ENCODE data around the gene TMIE. TPM values are rescaled to one million over a fixed set of nuclear protein-coding genes. Genes with fewer than 3 reads are reported as not detected.

Gene TMIE
- total and polyA plus RNA-seq, 10 of the 15 experiments (the other 5 are each of a cell fraction or from before 2014, with no cell fraction given), result not detected

- Histone ChIP-seq H3K9me3 (replicated peaks; ENCODE audit: control insufficient read depth, insufficient read depth, low read length) (no peaks in the 10 kb centered on the region), H3K27me3 (replicated peaks in 1 of 2; ENCODE audit: control insufficient read depth in 2 of 2, insufficient read depth in 2 of 2, low read length in 1 of 2) (peaks cover 0 to 3% of the 10 kb centered on the region in 2 experiments; a peak in 3 of 4 replicates), H3K9ac (ENCODE audit: control insufficient read depth, insufficient read depth, low read length) (no peak overlapping the region), H3K27ac (ENCODE audit: control insufficient read depth, insufficient read depth) (no peak overlapping the region), H3K36me3 (ENCODE audit: control insufficient read depth in 2 of 2, insufficient read depth in 2 of 2, low read length in 1 of 2) (no peaks in the 10 kb centered on the region), H4K20me1 (ENCODE audit: control insufficient read depth, insufficient read depth) (no peaks in the 10 kb centered on the region; the same call in 1 of the 2 replicates), H2AFZ (ENCODE audit: control insufficient read depth, low read depth, low read length) (no peak overlapping the region), H3K4me2 (ENCODE audit: control insufficient read depth, insufficient read depth) (no peak overlapping the region), H3K4me3 (no peak overlapping the region), H3K4me1 (ENCODE audit: control insufficient read depth, insufficient read depth, low read length) (no peaks in the 10 kb centered on the region), H3K79me2 (ENCODE audit: control insufficient read depth, insufficient read depth, low read length) (no peaks in the 10 kb centered on the region)
- TF ChIP-seq ZNF217 (IDR thresholded peaks at IDR 0.05), result no peak
- no peak for TF ChIP-seq GABPA (IDR thresholded peaks at IDR 0.05; ENCODE audit: low read depth)
- no peak for TF ChIP-seq EP300 (IDR thresholded peaks at IDR 0.05; ENCODE audit: borderline replicate concordance in 1 of 2, control insufficient read depth in 1 of 2, low read depth in 2 of 2, low read length in 2 of 2)
- no peak for TF ChIP-seq JUNB (IDR thresholded peaks at IDR 0.05)
- TF ChIP-seq CBX3 (IDR thresholded peaks at IDR 0.05; ENCODE audit: borderline replicate concordance, low read depth), result no peak
- in situ Hi-C loops (cut with MboI), result no loop called here
- SMC1A ChIA-PET (ENCODE audit: uncharacterized antibody, unreplicated experiment), result no interaction called here
- WGBS (ENCODE audit: insufficient coverage, insufficient replicate concordance, low lambda C conversion rate, missing lambda C conversion rate), result 54% methylated on average over 7 of the region's 7 CpGs
- CTCF ChIA-PET, result interaction anchor here (0.5 to 0.9 kb wide), 2 partner anchors 8 to 13 kb away, joined by 3 read pairs; no protein-coding TSS in a partner anchor
- POLR2A ChIA-PET, result no interaction called here
- intact Hi-C loops (cut with micrococcal nuclease; ENCODE audit: unreplicated experiment), result no loop called here
- RAD21 ChIA-PET (ENCODE audit: unreplicated experiment), result no interaction called here
- DNase-seq (ENCODE audit: low read depth, low spot score), result no peak
- BruUV-seq (replicated peaks), result no TSS peak
- FAIRE-seq, result no peak
- ATAC-seq, result no peak
These were observed 34.7 kb upstream of the TMIE start for GRCh38 chr3:46666453-46666845.

GRCh38 chr3:46667061-46667621 lies 34.1 kb upstream of the TMIE start:
- under 1% methylated on average over 8 of the region's 8 CpGs for WGBS (ENCODE audit: insufficient coverage, insufficient replicate concordance, low lambda C conversion rate, missing lambda C conversion rate)
- DNase-seq (ENCODE audit: low read depth, low spot score) (no peak), FAIRE-seq (no peak), ATAC-seq (no peak)
- CTCF ChIA-PET, result no interaction called here
- intact Hi-C loops (cut with micrococcal nuclease; ENCODE audit: unreplicated experiment), result no loop called here
- RAD21 ChIA-PET (ENCODE audit: unreplicated experiment), result no interaction called here
- no peaks in the 10 kb centered on the region; the same call in 1 of the 2 replicates for H4K20me1 ChIP-seq (ENCODE audit: control insufficient read depth, insufficient read depth)
- POLR2A ChIA-PET, result no interaction called here
- no TSS peak for BruUV-seq (replicated peaks)
- no peak overlapping the region for H3K4me2 ChIP-seq (ENCODE audit: control insufficient read depth, insufficient read depth)
- in situ Hi-C loops (cut with MboI), result no loop called here
- H3K4me3 ChIP-seq, result no peak overlapping the region
- H3K36me3 ChIP-seq (ENCODE audit: control insufficient read depth in 2 of 2, insufficient read depth in 2 of 2, low read length in 1 of 2), result no peaks in the 10 kb centered on the region
- H3K4me1 ChIP-seq (ENCODE audit: control insufficient read depth, insufficient read depth, low read length), result no peaks in the 10 kb centered on the region
- no peak overlapping the region for H2AFZ ChIP-seq (ENCODE audit: control insufficient read depth, low read depth, low read length)
- SMC1A ChIA-PET (ENCODE audit: uncharacterized antibody, unreplicated experiment), result no interaction called here
- no peak overlapping the region for H3K9ac ChIP-seq (ENCODE audit: control insufficient read depth, insufficient read depth, low read length)
- H3K27ac ChIP-seq (ENCODE audit: control insufficient read depth, insufficient read depth), result no peak overlapping the region
- H3K9me3 ChIP-seq (replicated peaks; ENCODE audit: control insufficient read depth, insufficient read depth, low read length), result no peaks in the 10 kb centered on the region
- H3K79me2 ChIP-seq (ENCODE audit: control insufficient read depth, insufficient read depth, low read length), result no peaks in the 10 kb centered on the region
- H3K27me3 ChIP-seq (replicated peaks in 1 of 2; ENCODE audit: control insufficient read depth in 2 of 2, insufficient read depth in 2 of 2, low read length in 1 of 2), result peaks cover 0 to 2% of the 10 kb centered on the region in 2 experiments; a peak in 3 of 4 replicates
- TF ChIP-seq ASH2L (IDR thresholded peaks at IDR 0.05; ENCODE audit: borderline replicate concordance, low read depth), result no peak
- no peak for TF ChIP-seq TCF12 (IDR thresholded peaks at IDR 0.05; ENCODE audit: low read depth, low read length)
- TF ChIP-seq ESRRA (IDR thresholded peaks at IDR 0.05; ENCODE audit: low read length), result no peak
- no peak for TF ChIP-seq NRF1 (conservative IDR thresholded peaks at IDR 0.05; ENCODE audit: low read depth, low read length)
- no peak for TF ChIP-seq POLR2AphosphoS5 (IDR thresholded peaks at IDR 0.05; ENCODE audit: low read length)
- no peak for TF ChIP-seq ZBTB40 (IDR thresholded peaks at IDR 0.05; ENCODE audit: borderline replicate concordance)
- TF ChIP-seq RB1 (IDR thresholded peaks at IDR 0.05; ENCODE audit: borderline replicate concordance), result no peak
- TF ChIP-seq SRF (IDR thresholded peaks at IDR 0.05; ENCODE audit: low read depth in 2 of 2, low read length in 2 of 2), result no peak
- TF ChIP-seq ATF3 (IDR thresholded peaks at IDR 0.05; ENCODE audit: borderline replicate concordance, extremely low read depth, low read depth, low read length), result no peak

Measured in GM12878 (cell line).